Astrocyte of the cerebellum (primary cell): ENCODE measurements around the gene CRKL.

Source experiments
- DNase-seq: peaks from one replicate; pipeline ENCODE4 v3.0.0-alpha.2; 2011; ENCODE audit warnings: low read depth
- H3K4me3 ChIP-seq: 2 replicates; pipeline ENCODE4 v1.5.1; 2011; ENCODE audit warnings: mild to moderate bottlenecking, low read depth, low read length, moderate library complexity
- in situ Hi-C: cut with HindIII; loops from 2 replicates; pipeline ENCODE4 v1.10.0; 2017; ENCODE audit warnings: low sequenced_read_pairs
- TF ChIP-seq, protein P1 (sequence below): IDR thresholded peaks from 2 replicates; pipeline ENCODE4 v1.5.1; 2012; ENCODE audit warnings: low read length, low read depth, moderate library complexity, mild to moderate bottlenecking; ENCODE audit errors: missing control alignments

The CRKL gene

GRCh38 chr22:20881231-20881630, 36.0 kb upstream of the CRKL start:
- DNase-seq: no peak
- in situ Hi-C loops: loop anchor here (10.0 kb wide), 1 partner anchor 104 kb away; the partner anchor contains the start of gene LZTR1
- no peak overlapping the region for H3K4me3 ChIP-seq
- TF ChIP-seq, protein P1, sequence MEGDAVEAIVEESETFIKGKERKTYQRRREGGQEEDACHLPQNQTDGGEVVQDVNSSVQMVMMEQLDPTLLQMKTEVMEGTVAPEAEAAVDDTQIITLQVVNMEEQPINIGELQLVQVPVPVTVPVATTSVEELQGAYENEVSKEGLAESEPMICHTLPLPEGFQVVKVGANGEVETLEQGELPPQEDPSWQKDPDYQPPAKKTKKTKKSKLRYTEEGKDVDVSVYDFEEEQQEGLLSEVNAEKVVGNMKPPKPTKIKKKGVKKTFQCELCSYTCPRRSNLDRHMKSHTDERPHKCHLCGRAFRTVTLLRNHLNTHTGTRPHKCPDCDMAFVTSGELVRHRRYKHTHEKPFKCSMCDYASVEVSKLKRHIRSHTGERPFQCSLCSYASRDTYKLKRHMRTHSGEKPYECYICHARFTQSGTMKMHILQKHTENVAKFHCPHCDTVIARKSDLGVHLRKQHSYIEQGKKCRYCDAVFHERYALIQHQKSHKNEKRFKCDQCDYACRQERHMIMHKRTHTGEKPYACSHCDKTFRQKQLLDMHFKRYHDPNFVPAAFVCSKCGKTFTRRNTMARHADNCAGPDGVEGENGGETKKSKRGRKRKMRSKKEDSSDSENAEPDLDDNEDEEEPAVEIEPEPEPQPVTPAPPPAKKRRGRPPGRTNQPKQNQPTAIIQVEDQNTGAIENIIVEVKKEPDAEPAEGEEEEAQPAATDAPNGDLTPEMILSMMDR: no peak

DNA sequence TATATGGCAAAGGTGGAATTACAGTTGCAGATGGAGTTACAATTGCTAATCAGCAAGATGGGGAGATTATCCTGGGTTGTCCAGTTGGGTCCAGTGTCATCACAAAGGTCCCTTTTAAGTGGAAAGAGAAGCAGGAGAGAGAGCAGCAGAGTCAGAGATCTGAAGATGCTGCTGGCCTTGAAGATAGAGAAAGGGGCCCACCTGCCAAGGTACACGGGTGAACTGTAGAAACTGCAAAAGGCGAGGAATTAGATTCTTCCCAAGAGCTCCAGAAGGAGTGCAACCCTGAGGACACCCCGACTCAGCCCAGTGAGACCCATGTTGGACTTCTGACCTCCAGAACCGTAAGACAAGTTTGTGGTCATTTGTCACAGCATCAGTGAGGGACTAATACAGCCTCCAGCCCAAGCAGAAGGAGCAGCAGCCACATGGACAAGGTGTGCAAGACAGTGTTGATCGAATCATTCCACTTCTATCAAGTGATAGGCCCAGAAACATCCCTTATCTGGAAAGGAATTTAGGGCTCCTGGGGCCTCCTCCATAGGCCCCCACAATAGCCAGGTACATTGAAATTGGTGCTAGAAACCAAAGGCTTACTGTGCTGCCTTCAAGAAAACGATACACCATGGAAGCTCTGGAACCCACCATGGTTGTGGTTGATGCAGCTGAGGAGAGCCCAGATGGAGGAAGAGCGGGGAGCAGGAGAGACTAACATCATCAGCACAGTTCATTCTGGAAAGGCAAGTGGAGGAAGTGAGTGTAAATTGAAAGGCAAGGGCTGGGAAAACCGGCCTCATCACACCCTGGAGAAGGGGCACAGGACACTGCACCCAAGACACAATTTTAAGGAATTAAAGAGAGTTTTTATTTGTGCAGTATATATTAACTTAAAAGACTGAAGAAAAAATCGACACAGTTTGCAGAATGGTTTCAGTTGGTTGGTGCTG, 35.1 kb upstream of the CRKL start:
- TF ChIP-seq, protein P1: no peak
- in situ Hi-C loops: loop anchor here (10.0 kb wide), 1 partner anchor 103 kb away; the partner anchor contains the start of gene LZTR1
- no peak for DNase-seq
- no peak overlapping the region for H3K4me3 ChIP-seq

- TF ChIP-seq, protein P1: no peak
- DNase-seq: no peak
- H3K4me3 ChIP-seq: no peak overlapping the region
- in situ Hi-C loops: loop anchor here (10.0 kb wide), 1 partner anchor 102 kb away; the partner anchor contains the start of gene LZTR1
Measured at GRCh38 chr22:20882855-20883254, 34.4 kb upstream of the CRKL start.

- in situ Hi-C loops: loop anchor here (10.0 kb wide), 1 partner anchor 100 kb away; the partner anchor contains the start of gene LZTR1
- TF ChIP-seq, protein P1: no peak
- no peak for DNase-seq
- no peak overlapping the region for H3K4me3 ChIP-seq
Measured at GRCh38 chr22:20884454-20884853, 32.8 kb upstream of the CRKL start.

DNA sequence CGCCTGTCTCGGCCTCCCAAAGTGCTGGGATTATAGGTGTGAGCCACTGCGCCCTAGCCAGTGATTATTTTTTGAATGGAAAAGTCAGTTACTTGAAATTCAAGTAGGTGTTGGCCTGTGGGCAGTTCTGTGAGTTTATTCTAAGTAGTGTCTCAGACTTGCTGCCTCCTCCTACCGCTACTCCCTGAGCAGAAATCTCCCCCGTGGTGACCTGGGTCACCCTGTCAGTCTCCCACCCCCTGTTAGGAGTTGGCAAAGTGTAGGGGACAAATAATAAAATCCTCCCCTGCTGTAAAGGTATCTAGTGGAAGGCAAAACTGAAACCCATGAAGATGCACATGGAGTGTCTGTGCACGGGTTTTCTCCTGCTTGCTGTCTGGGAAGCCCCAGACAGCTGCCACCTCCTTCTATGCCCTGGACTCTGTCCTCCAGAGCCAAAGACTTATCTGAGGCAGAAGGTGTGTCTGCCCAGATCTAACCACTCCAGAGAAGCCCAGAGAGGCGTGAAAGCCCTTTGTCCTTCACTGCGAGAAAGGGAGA, 32.1 kb upstream of the CRKL start:
- no peak overlapping the region for H3K4me3 ChIP-seq
- DNase-seq: no peak
- TF ChIP-seq, protein P1: no peak
- in situ Hi-C loops: loop anchor here (10.0 kb wide), 1 partner anchor 100 kb away; the partner anchor contains the start of gene LZTR1

DNA sequence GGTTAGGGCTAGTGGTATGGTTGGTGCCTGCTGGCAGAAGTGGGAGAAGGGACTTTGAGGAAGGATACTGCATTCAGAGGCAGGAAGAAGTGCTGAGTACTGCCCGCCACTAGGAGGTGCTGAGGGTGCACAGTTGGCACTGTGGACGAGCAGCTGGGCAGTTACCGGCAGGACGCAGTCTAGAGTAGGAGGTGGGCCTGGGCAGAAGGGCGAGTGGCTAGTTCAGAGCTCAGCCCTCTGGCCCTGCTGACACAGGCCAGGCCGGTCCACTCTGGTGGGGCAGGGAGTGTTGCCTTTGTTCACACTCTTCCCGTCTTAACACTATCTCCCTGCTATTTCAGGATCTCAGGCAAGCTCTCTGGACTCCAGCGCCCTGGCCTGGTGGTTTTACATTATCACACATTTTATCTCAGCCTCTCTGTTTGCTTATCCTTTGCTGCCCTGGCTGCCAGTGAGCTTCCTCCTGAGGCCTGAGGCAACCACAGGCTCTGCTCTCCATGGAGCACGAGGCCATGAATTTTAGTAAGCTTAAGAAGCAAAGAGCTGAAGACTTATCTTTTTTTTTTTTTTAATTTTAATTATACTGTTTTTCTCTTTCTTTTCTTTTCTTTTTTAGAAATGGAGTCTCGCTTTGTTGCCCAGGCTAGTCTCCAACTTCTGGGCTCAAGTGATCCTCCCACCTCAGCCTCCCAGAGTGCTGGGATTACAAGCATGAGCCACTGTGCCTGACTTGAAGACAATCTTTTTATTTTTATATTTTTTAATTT, 31.5 kb upstream of the CRKL start:
- H3K4me3 ChIP-seq: no peak overlapping the region
- DNase-seq: peak; percentile 49

More for the DNA sequence above, 31.5 kb upstream of the CRKL start:
- in situ Hi-C loops: loop anchor here (10.0 kb wide), 1 partner anchor 99 kb away; the partner anchor contains the start of gene LZTR1
- TF ChIP-seq, protein P1: peak; percentile 94
